HG02885 (cell line): Measurements from ENCODE around the gene MAPT.

Experiments used
- ATAC-seq: cut with Tn5 transposase; IDR thresholded peaks from one replicate; pipeline ENCODE4 v1.9.1; 2021; ENCODE audit warnings: mild to moderate bottlenecking; ENCODE audit not compliant: unreplicated experiment, poor library complexity

The MAPT gene

GRCh38 chr17:45966606-45967280, 72.4 kb downstream of the MAPT start:
- ATAC-seq, result no peak

- no peak for ATAC-seq
These were observed 73.0 kb downstream of the MAPT start for GRCh38 chr17:45967378-45967777.

DNA sequence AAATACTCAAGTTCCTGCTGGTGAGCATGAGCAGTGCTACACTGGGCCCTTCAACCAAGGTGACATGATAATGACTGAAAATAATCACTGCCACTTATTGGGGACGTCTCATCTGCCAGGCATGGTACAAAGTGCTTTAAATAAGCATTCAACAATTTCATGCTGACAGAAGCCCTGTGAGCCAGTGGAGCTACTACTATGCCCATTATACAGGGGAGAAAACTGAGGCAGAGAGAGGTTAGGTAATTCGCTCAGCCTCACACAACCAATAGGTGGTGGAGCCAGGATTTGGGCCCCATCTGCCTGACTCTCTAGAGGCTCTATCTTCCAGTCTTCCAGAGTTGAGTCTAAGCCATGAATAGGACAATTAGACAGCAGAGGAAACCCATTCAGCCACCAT, 74.4 kb downstream of the MAPT start:
- no peak for ATAC-seq

DNA sequence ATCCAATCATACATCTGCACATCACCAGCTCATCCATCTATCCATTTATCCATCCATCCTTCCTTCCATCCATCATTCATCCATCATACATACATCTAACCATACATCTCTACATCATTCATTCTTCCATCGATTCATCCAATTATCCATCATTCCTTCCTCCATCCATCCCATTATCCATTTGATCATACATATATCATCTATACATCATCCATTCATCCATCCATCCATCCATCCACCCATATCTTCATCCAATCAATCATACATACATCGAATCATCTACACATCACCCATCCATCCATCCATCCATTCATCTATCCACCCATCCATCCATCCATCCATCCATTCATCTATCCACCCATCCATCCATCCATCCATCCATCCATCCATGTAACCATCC, 75.4 kb downstream of the MAPT start:
- ATAC-seq, result no peak

GRCh38 chr17:45970659-45971058, 76.3 kb downstream of the MAPT start:
- ATAC-seq, result no peak

GRCh38 chr17:45971698-45972141, 77.4 kb downstream of the MAPT start:
- no peak for ATAC-seq

DNA sequence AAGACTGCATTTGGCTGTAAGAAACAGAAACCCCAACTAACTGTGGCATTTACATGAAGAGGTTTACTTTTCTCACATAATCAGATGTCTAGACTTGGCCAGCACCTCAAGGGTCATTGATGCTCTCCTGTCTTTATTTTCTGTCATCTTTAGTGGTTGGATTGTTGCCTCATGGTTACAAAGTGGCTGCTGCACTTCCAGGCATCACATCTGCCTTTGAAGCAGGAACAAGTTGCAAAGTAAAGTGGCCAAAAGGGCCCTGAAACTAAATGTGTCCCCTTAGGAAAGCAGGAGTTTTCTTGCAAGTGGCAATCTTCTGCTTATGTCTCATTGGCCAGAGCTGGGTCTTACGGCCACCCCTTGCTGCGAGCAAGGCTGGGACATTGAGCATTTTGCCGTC, 78.2 kb downstream of the MAPT start:
- no peak for ATAC-seq

GRCh38 chr17:45973099-45973780, 78.9 kb downstream of the MAPT start:
- ATAC-seq, result no peak

DNA sequence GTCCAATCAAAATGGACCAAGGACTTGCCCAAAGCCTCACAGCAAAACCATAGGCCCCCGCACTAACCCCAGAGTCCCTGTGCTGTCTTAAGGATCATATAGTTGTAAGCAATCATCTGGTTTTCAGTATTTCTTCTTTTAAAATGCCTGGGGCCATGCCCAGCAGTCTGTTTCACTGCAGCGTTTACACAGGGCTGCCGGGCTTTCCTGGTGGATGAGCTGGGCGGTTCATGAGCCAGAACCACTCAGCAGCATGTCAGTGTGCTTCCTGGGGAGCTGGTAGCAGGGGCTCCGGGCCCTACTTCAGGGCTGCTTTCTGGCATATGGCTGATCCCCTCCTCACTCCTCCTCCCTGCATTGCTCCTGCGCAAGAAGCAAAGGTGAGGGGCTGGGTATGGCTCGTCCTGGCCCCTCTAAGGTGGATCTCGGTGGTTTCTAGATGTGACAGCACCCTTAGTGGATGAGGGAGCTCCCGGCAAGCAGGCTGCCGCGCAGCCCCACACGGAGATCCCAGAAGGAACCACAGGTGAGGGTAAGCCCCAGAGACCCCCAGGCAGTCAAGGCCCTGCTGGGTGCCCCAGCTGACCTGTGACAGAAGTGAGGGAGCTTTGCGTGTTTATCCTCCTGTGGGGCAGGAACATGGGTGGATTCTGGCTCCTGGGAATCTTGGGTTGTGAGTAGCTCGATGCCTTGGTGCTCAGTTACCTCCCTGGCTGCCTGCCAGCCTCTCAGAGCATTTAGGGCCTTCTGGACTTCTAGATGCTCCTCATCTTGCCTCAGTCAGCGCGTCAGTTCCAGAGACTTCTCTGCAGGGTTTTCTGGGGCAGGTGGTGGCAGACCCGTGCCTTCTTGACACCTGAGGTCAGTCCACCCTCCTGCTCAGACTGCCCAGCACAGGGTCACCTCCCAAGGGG, 79.8 kb downstream of the MAPT start:
- ATAC-seq, result no peak

- ATAC-seq, result no peak
These were observed 80.7 kb downstream of the MAPT start for GRCh38 chr17:45974916-45975630.

- no peak for ATAC-seq
These were observed 81.4 kb downstream of the MAPT start for GRCh38 chr17:45975640-45976295.

DNA sequence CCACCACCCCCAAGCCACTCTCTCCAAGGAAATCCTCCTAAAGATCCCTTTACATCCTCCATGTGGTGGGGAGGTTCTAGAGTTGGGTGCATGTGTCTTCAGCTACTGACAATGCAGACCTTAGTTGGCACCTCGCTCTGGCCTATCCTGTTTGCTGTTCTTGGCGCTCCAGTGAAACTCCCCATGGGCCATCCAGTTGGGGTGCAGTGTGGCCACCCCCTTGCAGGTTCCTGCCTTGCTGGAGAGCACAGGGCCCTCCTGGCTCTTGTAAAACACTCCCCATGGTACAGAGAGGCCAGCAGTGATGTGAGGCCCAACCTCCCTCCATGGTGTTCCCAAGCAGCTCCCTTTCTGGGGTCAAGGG, 82.0 kb downstream of the MAPT start:
- ATAC-seq, result no peak

GRCh38 chr17:45976755-45977505, 82.6 kb downstream of the MAPT start:
- no peak for ATAC-seq

DNA sequence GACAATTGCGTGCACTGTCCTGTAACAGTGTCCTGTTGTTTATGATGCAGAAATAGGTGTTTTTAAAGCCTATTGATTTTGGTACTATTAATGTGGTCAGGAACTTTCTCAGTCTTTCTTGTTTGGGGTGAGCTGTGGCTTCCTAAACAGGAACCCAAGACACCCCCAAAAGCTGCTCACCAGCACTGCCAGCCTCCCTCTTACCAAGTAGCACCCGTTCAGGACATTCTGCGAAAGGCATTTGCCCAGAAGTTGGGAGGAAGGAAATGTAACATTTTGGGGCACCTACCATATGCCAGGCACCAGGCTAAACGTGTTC, 83.1 kb downstream of the MAPT start:
- no peak for ATAC-seq

- no peak for ATAC-seq
These were observed 83.7 kb downstream of the MAPT start for GRCh38 chr17:45977976-45978626.

- no peak for ATAC-seq
These were observed 84.8 kb downstream of the MAPT start for GRCh38 chr17:45979137-45979536.

DNA sequence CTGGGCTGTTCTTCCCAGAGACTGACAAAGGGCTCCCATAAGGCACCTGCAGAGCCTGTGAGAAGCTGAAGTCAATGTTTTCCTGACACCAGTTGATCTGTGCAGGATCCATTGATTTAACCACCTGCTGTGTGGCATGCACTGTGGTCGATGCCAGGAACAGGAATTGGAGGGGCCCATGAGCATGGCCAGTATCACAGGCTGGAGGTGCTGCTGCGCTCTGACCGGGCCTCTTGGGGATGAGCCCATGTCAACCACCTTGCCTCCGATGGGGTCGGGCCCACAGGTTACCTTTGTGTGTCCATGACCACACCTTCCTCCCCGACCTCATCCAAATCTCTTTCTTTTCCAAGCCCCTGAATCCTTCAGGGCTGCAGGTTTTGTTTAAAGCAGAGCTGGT, 86.5 kb downstream of the MAPT start:
- no peak for ATAC-seq

GRCh38 chr17:45981306-45981705, 87.0 kb downstream of the MAPT start:
- ATAC-seq, result no peak
